Measurements from ENCODE around the gene C17orf114.

Gene C17orf114

GRCh38 chr17:4822835-4823234 lies 20.7 kb upstream of the C17orf114 start:
- no peak for DNase-seq

GRCh38 chr17:4818276-4818675 lies 16.1 kb upstream of the C17orf114 start:
- DNase-seq, result no peak

- no peak for DNase-seq
These were observed 14.7 kb upstream of the C17orf114 start for GRCh38 chr17:4816826-4817225.

GRCh38 chr17:4815043-4815675 lies 13.0 kb upstream of the C17orf114 start:
- no peak for DNase-seq

GRCh38 chr17:4812690-4813089 lies 10.6 kb upstream of the C17orf114 start:
- DNase-seq, result no peak

GRCh38 chr17:4811471-4811870 lies 9.3 kb upstream of the C17orf114 start:
- DNase-seq, result no peak

- no peak for DNase-seq
These were observed 8.7 kb upstream of the C17orf114 start for GRCh38 chr17:4810696-4811290.

- DNase-seq, result no peak
These were observed 6.2 kb upstream of the C17orf114 start for GRCh38 chr17:4808378-4808767.

- DNase-seq, result no peak
These were observed 5.7 kb upstream of the C17orf114 start for GRCh38 chr17:4807605-4808377.

- peak; percentile 85 for DNase-seq
These were observed 4.9 kb upstream of the C17orf114 start, which contains the start of gene PLD2 for GRCh38 chr17:4806777-4807604. TSS of gene PLD2 (plus strand) at chr17:4807152. CDS start at chr17:4807773, 621 bp downstream.

GRCh38 chr17:4806456-4806776 lies 4.3 kb upstream of the C17orf114 start:
- no peak for DNase-seq

GRCh38 chr17:4800462-4801196 lies 1.5 kb downstream of the C17orf114 start:
- no peak for DNase-seq

GRCh38 chr17:4796552-4796920 lies 5.6 kb downstream of the C17orf114 start:
- DNase-seq, result peak; percentile 16

- no peak for DNase-seq
These were observed 7.0 kb downstream of the C17orf114 start for GRCh38 chr17:4795168-4795567.

- no peak for DNase-seq
These were observed 11.4 kb downstream of the C17orf114 start for GRCh38 chr17:4790705-4791088.

GRCh38 chr17:4789951-4790704 lies 12.0 kb downstream of the C17orf114 start:
- DNase-seq, result peak; percentile 84

GRCh38 chr17:4789701-4789950 lies 12.5 kb downstream of the C17orf114 start:
- no peak for DNase-seq

- DNase-seq, result no peak
These were observed 13.1 kb downstream of the C17orf114 start, which contains the start of gene GLTPD2 for GRCh38 chr17:4788807-4789700. TSS of gene GLTPD2 (plus strand) at chr17:4788964. CDS start at chr17:4789012, 48 bp downstream.

GRCh38 chr17:4788159-4788806 lies 13.8 kb downstream of the C17orf114 start:
- DNase-seq, result no peak

- DNase-seq, result no peak
These were observed 15.6 kb downstream of the C17orf114 start for GRCh38 chr17:4786516-4786915.

All from stimulated activated CD4-positive, alpha-beta T cell treated with anti-CD3 and anti-CD28 coated beads, Interleukin-1b, Interleukin-23, amount 100 ng/mL, for 48 hours (primary cell).